Type B pancreatic cell (in vitro differentiated cells): ENCODE measurements around the gene ZCWPW2. TPM values are rescaled to one million over a fixed set of nuclear protein-coding genes. Genes with fewer than 3 reads are reported as not detected.

Experiments used
- DNase-seq: peaks from one replicate; pipeline ENCODE4 v3.0.0; 2021; ENCODE audit warnings: mixed read lengths; ENCODE audit not compliant: unreplicated experiment; ENCODE audit errors: extremely low spot score
- H3K27ac Mint-ChIP-seq: 2 replicates; pipeline ENCODE4 v1.8.0; 2021; ENCODE audit warnings: mild to moderate bottlenecking, mixed read lengths
- H3K27me3 Mint-ChIP-seq: 2 replicates; pipeline ENCODE4 v1.8.0; 2021; ENCODE audit warnings: mixed read lengths
- H3K36me3 Mint-ChIP-seq: 2 replicates; pipeline ENCODE4 v1.8.0; 2021; ENCODE audit warnings: mixed read lengths
- H3K4me1 Mint-ChIP-seq: one replicate; pipeline ENCODE4 v1.8.0; 2021; ENCODE audit warnings: mixed read lengths; ENCODE audit not compliant: unreplicated experiment
- H3K4me3 Mint-ChIP-seq: 2 replicates; pipeline ENCODE4 v1.8.0; 2021; ENCODE audit warnings: mild to moderate bottlenecking, mixed read lengths
- H3K9me3 Mint-ChIP-seq: 2 replicates; pipeline ENCODE4 v1.8.0; 2021; ENCODE audit warnings: mixed read lengths
- total RNA-seq: library from RNA; stranded (reverse); gene quantifications from 2 replicates; pipeline ENCODE4 v1.2.1, GENCODE V29; 2021; ENCODE audit warnings: low replicate concordance
- TF ChIP-seq, protein P1 (sequence below): fragments of 200-600 bp; sonication (generic); conservative IDR thresholded peaks from 2 replicates; pipeline ENCODE4 v1.5.0; 2021; ENCODE audit warnings: antibody characterized with exemption, mild to moderate bottlenecking

ZCWPW2 gene
- total RNA-seq, 1 donor from 2014 or later: 0.99 TPM

- no peaks in the 10 kb centered on the region for H3K36me3 Mint-ChIP-seq
- no peak for DNase-seq
- no peak overlapping the region for H3K4me3 Mint-ChIP-seq
- TF ChIP-seq, protein P1, sequence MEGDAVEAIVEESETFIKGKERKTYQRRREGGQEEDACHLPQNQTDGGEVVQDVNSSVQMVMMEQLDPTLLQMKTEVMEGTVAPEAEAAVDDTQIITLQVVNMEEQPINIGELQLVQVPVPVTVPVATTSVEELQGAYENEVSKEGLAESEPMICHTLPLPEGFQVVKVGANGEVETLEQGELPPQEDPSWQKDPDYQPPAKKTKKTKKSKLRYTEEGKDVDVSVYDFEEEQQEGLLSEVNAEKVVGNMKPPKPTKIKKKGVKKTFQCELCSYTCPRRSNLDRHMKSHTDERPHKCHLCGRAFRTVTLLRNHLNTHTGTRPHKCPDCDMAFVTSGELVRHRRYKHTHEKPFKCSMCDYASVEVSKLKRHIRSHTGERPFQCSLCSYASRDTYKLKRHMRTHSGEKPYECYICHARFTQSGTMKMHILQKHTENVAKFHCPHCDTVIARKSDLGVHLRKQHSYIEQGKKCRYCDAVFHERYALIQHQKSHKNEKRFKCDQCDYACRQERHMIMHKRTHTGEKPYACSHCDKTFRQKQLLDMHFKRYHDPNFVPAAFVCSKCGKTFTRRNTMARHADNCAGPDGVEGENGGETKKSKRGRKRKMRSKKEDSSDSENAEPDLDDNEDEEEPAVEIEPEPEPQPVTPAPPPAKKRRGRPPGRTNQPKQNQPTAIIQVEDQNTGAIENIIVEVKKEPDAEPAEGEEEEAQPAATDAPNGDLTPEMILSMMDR: no peak
- H3K4me1 Mint-ChIP-seq: no peaks in the 10 kb centered on the region
- H3K27me3 Mint-ChIP-seq: no peaks in the 10 kb centered on the region
- H3K9me3 Mint-ChIP-seq: no peaks in the 10 kb centered on the region
- no peak overlapping the region for H3K27ac Mint-ChIP-seq
Observed at GRCh38 chr3:28547677-28548076, 199.2 kb downstream of the ZCWPW2 start.

GRCh38 chr3:28553175-28553574, 204.7 kb downstream of the ZCWPW2 start:
- H3K27me3 Mint-ChIP-seq: no peaks in the 10 kb centered on the region
- TF ChIP-seq, protein P1: no peak
- DNase-seq: no peak
- H3K27ac Mint-ChIP-seq: no peak overlapping the region
- no peaks in the 10 kb centered on the region for H3K9me3 Mint-ChIP-seq
- no peak overlapping the region for H3K4me3 Mint-ChIP-seq
- no peaks in the 10 kb centered on the region for H3K36me3 Mint-ChIP-seq
- no peaks in the 10 kb centered on the region for H3K4me1 Mint-ChIP-seq

GRCh38 chr3:28556195-28556594, 207.7 kb downstream of the ZCWPW2 start:
- Mint-ChIP-seq H3K36me3 (no peaks in the 10 kb centered on the region), H3K4me3 (no peak overlapping the region), H3K27ac (no peak overlapping the region), H3K4me1 (no peaks in the 10 kb centered on the region), H3K9me3 (no peaks in the 10 kb centered on the region), H3K27me3 (no peaks in the 10 kb centered on the region)
- TF ChIP-seq, protein P1: no peak
- no peak for DNase-seq

- no peak for DNase-seq
Observed at GRCh38 chr3:28564211-28564610, 215.7 kb downstream of the ZCWPW2 start.

DNA sequence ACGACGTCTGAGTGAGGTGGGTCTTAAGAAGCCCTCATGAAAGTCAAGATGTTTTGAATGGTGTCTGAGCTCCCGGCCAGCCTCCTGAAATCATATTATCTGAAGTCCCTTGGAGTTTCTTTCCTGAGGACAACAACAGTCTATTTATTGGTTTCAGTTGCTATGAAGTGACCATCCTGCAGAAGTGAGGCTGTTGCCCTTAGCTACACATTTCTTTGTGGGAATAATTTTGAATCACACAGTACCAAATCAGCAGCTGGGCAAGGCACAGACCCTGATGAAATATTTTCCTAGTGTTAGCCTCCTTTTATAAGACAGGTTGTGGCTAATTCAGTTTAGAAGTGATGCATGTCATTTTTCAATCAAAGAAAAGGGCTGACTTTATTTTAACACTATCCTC, 220.8 kb downstream of the ZCWPW2 start:
- Mint-ChIP-seq H3K36me3 (peaks cover 4% of the 10 kb centered on the region), H3K4me1 (no peaks in the 10 kb centered on the region)

More at GRCh38 chr3:28564211-28564610, 215.7 kb downstream of the ZCWPW2 start:
- Mint-ChIP-seq H3K27ac (no peak overlapping the region), H3K9me3 (no peaks in the 10 kb centered on the region), H3K4me1 (no peaks in the 10 kb centered on the region), H3K27me3 (no peaks in the 10 kb centered on the region), H3K36me3 (peaks cover 4% of the 10 kb centered on the region), H3K4me3 (no peak overlapping the region)
- TF ChIP-seq, protein P1: no peak

More for the DNA sequence above, 220.8 kb downstream of the ZCWPW2 start:
- TF ChIP-seq, protein P1: no peak
- peaks cover 29% of the 10 kb centered on the region for H3K27me3 Mint-ChIP-seq
- H3K27ac Mint-ChIP-seq: no peak overlapping the region
- no peaks in the 10 kb centered on the region for H3K9me3 Mint-ChIP-seq
- no peak for DNase-seq
- H3K4me3 Mint-ChIP-seq: no peak overlapping the region
